ENCODE data around the gene ADGRV1.

GRCh38 chr5:91159647-91160046 lies 601.0 kb downstream of the ADGRV1 start:
- no peak for TF ChIP-seq ZNF23 (CRISPR knock-in tag; IDR thresholded peaks at IDR 0.05)
- TF ChIP-seq CTCF (IDR thresholded peaks at IDR 0.05 in 2 of 3, conservative IDR thresholded peaks at IDR 0.05 in 1 of 3; ENCODE audit: insufficient read depth in 2 of 3, low read depth in 1 of 3, low read length in 3 of 3): no peak
- TF ChIP-seq EHMT2 (IDR thresholded peaks at IDR 0.05): no peak
- TF ChIP-seq MTF1 (CRISPR knock-in tag; IDR thresholded peaks at IDR 0.05; ENCODE audit: borderline replicate concordance): no peak
- TF ChIP-seq SNRNP70 (optimal IDR thresholded peaks at IDR 0.05; ENCODE audit: low read depth, low read length): no peak
- no peak for TF ChIP-seq TRIM28 (IDR thresholded peaks at IDR 0.05)
- no peak for TF ChIP-seq USF1 (CRISPR knock-in tag; IDR thresholded peaks at IDR 0.05)
- no peak for TF ChIP-seq EWSR1 (IDR thresholded peaks at IDR 0.05; ENCODE audit: borderline replicate concordance, low read depth, partially characterized antibody)

Data from K562 (cell line).